GM19372 (cell line): ENCODE data around the gene MALT1.
A peak's percentile ranks its signal among the peaks of the same experiment; 100 is the strongest.

ENCODE experiments used
- ATAC-seq: cut with Tn5 transposase; IDR thresholded peaks from one replicate; pipeline ENCODE4 v1.9.1; 2021; ENCODE audit warnings: mild to moderate bottlenecking, low read depth, moderate library complexity; ENCODE audit not compliant: unreplicated experiment

The MALT1 gene

GRCh38 chr18:58793361-58793760 lies 122.1 kb downstream of the MALT1 start:
- ATAC-seq: no peak

GRCh38 chr18:58796220-58796619 lies 125.0 kb downstream of the MALT1 start:
- ATAC-seq: no peak

- peak; percentile 71 for ATAC-seq
Measured at GRCh38 chr18:58800582-58800981, 129.3 kb downstream of the MALT1 start.

- no peak for ATAC-seq
Measured at GRCh38 chr18:58802959-58803358, 131.7 kb downstream of the MALT1 start.

GRCh38 chr18:58803978-58804377 lies 132.7 kb downstream of the MALT1 start:
- ATAC-seq: no peak
